GM13977 (cell line): ENCODE measurements around the gene LMNTD2.

Source experiments
- DNase-seq: peaks from one replicate; pipeline ENCODE4 v3.0.0; 2012; ENCODE audit warnings: low spot score
- CTCF ChIP-seq: IDR thresholded peaks from 2 replicates; pipeline ENCODE4 v1.5.1; 2012; ENCODE audit warnings: mild to moderate bottlenecking, control low read depth; ENCODE audit not compliant: insufficient read depth; ENCODE audit errors: extremely low read depth, missing control alignments
- in situ Hi-C: fragments of 300-500 bp; cut with MboI; formaldehyde crosslinking; loops from one replicate; pipeline ENCODE4 v1.12.0; 2022; ENCODE audit warnings: low sequenced_read_pairs, low pct_unique_long_range_greater_than_20kb, mixed read lengths, inconsistent platforms; ENCODE audit not compliant: unreplicated experiment

The LMNTD2 gene

DNA sequence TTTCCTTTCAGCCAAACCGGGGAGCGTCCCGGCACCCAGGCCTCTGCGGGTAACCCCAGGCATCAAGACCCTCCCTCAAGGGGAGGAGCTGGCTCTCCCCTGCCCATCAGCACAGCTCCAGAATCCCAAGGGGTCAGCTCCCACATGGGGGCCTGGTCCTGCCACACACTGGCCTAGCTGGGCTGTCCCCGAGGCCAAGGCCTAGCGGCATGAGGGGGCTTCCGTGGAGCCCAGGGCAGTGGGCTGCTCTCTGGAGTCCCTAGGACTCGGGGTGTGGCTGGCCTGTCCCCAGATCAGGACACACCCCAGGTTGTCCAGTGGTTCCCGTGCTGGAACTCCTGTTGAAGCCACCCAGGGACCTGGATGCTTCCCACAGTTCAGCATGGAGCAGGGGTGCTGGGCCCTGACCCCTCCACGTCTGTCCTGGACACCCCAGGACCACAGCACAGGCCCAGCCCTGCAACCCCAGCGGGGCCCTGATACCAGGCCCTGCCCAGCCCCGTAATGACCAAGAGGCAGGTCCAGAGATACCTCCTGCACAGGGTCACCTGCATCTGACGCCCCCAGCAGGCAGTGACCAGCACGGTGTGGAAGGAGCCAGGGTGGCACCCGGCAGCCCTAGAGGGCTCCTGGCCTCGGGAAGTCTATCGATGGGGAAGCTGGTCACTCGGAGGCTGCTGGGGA, 30.7 kb downstream of the LMNTD2 start:
- in situ Hi-C loops, result no loop called here
- no peak for DNase-seq
- no peak for TF ChIP-seq CTCF

- TF ChIP-seq CTCF, result no peak
- in situ Hi-C loops, result no loop called here
- no peak for DNase-seq
These were observed 31.5 kb downstream of the LMNTD2 start for GRCh38 chr11:528815-529727.

DNA sequence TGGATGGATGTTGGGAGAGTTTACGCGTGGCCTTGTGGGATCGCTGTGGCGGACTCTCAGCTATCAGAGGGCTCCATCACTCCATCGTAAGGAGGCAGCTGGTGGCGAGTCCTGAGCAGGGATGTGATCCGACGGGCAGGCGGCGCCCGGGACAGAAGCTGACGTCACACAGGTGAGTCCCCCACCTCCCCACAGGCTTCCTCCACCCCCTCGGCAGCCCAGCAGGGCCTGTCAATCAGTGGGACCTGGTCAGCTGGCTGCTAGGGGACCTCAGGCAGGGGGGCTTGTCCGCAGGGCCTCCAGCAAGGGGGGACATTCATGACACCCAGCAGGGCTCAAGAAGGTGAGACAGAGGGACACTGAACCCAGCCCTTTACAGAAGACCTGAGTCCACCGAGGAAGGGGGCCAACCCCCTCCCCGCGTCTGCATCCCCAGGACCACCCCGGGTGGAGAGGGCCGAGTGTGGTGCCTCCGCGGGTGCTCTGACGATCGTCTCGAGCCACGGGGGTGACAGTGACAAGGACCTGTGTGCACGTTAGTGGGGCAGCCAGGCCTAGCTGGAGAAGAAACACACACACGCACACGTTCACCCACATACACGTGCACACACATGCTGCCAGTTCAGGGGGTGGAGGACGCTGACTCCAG, 32.2 kb downstream of the LMNTD2 start:
- in situ Hi-C loops, result no loop called here
- DNase-seq, result no peak
- TF ChIP-seq CTCF, result no peak

- in situ Hi-C loops, result no loop called here
- no peak for TF ChIP-seq CTCF
- DNase-seq, result no peak
These were observed 34.3 kb downstream of the LMNTD2 start for GRCh38 chr11:526192-526591.

GRCh38 chr11:521177-521688, 39.3 kb downstream of the LMNTD2 start:
- TF ChIP-seq CTCF, result no peak
- in situ Hi-C loops, result no loop called here
- DNase-seq, result no peak

DNA sequence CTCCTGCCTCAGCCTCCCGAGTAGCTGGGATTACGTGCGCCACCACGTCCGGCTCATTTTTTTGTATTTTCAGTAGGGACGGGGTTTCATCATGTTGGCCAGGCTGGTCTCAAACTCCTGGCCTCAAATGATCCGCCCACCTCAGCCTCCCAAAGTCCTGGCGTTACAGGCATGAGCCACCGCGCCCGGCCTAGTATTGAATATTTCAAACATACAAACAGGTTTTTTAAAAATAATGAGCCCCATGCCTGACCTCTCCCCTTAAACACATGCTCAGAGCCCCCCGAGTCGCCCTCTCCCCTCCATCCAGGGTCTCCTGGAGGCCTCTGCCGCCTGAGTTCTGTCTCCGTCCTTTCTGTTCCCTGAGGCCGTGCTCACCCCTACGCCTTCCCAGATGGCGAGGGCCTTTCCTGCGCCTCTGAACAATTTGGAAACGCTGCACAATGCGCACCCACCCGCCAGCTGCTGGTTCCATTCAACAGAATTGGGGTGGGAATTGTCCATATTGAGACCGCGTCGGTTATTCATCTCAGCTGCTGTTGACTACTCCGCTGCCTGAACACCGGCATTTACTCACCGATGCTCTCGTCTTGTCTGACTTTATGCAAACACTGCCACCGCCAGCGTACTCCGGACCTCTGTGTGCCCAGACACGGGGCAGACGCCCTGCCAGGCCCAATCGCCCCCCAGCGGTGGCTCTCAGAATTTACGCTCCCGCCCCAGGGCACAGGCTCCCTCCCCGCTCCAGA, 39.9 kb downstream of the LMNTD2 start:
- no peak for DNase-seq
- no peak for TF ChIP-seq CTCF
- in situ Hi-C loops, result no loop called here
